Measurements from ENCODE around the gene MYL10.

MYL10 gene

GRCh38 chr7:101629171-101629570 is at the start of gene MYL10:
TSS of gene MYL10 (minus strand) at chr7:101629296. CDS start at chr7:101629118, 178 bp downstream.
- DNase-seq = no peak

DNA sequence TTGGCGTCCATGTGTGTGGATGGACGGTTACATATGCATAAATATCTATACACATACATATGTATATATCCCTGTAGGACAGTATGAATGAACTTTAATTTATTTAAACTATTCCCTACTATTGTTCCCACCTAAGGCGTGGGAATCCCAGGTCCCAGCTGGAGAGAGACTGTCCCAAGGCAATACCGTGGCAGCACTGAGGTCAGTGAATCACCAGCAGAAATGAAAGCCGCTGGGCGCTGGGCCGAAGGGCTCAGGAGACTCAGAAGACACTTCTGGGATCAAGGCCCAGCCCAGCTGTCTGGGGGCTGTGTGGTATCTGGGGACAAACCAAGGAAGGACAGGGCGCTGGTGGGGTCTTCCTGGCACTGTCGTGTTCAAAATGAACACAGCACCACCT is 49.6 kb upstream of the MYL10 start:
- no peak for DNase-seq

DNA sequence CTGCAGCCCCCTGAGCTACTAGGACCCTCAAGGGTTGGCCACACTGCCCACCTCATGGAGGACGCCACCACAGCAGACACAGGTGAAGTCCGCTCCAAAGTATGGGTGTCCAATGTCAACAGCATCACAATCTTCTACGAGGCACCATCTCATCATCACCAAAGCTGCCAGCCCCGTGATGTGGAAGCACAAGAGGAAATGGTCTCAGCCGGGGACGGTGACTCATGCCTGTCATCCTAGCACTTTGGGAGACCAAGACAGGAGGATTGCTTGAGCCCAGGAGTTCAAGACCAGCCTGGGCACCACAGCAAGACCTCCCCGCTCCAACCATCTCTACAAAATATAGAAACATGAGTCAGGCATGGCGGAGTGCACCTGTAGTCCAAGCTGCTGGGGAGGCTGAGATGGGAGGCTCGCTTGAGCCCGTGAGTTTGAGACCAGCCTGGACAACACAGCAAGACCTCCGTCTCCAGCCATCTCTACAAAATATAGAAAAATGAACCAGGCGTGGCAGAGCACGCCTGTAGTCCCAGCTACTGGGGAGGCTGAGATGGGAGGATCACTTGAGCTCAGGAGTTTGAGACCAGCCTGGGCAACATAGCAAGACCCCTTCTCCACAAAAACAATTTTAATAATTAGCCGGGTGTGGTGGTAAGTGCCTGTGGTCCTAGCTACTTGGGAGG is 48.8 kb upstream of the MYL10 start:
- no peak for DNase-seq

DNA sequence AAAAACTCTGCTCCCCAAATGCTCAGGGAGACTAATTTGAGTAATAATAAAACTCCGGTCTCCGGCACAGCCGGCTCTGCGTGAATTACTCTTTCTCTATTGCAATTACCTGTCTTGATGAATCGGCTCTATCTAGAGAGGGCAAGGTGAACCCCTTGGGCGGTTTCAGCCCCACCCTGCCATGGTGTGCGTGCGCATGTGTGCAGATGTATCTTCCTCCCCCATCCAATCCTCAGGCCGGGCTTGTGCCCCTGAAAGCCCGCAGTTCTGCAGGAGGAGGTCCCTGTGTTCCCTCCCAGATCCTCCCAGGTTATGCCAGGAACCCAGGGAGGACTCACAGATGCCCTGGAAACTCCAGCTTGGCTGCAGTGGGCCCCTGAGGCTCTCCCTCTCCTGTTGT is 48.3 kb upstream of the MYL10 start:
- DNase-seq = no peak

DNA sequence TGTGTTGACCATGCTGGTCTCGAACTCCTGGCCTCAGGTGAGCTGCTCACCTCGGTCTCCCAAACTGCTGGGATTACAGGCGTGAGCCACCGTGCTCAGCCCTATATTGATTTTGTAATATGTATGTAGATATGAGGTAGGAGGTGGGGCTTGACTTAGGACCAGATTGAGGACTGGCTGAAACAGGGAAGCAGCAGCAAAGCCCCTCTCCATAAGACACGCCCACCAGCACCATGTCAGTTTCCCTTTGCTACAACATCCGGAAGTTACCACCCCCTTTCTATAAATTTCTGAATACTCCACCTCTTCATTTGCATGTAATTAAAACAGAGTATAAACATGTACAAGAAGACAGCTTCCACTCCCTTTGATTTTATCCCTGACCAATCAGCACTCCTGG is 47.9 kb upstream of the MYL10 start:
- no peak for DNase-seq

DNA sequence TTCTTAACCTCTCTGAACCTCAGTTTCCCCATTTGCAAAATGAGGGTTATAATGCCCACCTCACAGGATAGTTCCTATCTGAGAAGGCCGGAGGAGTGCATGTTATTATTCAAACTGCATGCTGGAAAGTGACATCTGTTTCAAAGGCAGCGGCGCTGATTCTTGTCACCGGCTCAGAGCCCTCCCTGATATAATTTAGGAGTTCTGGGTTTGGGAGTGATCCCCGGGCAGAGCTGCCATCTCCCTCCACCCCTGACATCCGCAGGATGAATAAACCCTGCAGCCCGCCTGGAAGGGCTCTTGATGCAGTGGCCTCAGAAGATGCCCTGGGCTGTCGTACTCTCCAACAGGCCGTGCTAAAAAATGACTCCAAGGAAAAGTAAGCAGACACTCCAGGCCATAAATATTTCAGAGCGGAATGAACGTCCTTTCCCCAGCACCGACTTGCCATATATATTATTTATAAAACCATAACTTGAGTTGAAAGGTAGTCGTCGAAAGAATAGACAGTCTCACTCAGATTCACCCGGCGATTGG is 47.0 kb upstream of the MYL10 start:
- DNase-seq = no peak

- DNase-seq = no peak
Measured at GRCh38 chr7:101674439-101674838, 45.3 kb upstream of the MYL10 start.

GRCh38 chr7:101673951-101674350 is 44.9 kb upstream of the MYL10 start:
- no peak for DNase-seq

GRCh38 chr7:101673315-101673714 is 44.2 kb upstream of the MYL10 start:
- no peak for DNase-seq

GRCh38 chr7:101671371-101672356 is 42.6 kb upstream of the MYL10 start:
- DNase-seq = no peak

DNA sequence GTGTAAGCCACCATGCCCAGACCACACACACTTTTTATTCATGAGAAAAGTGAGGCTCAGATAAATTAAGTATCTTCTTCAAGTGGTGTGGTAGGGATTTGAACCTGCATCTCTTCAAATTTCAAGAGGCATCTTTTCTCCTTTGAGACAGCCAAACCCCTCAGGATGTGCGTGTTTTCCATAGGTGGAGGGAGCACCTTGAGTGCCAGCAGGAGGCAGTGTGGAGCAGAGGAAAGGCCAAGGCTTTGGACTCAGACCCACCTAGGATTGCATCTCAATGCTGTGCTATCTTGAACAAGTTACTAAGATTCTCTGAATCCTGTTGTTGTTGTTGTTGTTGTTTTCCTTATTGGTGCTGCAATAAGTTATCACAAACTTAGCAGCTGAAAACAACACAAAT is 40.2 kb upstream of the MYL10 start:
- DNase-seq = no peak

DNA sequence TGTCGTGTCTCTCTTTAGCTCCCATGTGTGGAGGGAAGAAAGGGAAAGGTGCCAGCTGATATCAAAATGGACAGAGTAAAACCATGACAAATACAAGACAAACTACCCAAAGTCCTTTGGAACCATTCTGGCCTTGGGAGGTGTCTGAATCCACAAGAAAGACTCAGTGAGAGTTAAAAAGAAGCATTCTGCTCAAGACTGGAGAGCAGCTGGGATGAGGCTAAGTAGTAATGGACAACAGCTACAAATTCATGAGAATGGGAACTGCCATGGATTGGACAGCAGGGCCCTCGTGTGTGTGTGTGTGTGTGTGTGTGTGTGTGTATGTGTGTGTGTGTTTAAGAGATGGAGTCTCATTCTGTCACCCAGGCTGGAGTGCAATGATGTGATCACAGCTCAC is 39.6 kb upstream of the MYL10 start:
- no peak for DNase-seq

DNA sequence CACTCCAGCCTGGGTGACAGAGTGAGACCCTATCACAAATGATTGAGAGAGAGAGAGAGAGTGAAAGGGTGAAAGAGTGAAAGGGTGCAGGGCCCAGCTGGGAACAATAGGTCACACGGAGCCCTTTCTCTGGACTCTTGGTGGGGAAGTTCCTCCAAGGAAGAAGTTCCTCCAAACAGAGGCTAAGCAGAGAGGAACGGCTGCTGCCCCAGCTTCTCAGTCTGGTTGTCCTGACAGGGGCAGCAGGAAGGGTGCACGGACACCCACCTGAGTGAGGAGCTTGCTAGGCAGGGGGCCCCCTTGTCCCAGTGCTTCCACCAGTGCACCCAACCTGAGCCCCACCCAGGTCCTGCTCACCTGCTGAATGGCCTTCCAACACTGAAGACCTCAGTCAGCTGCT is 38.8 kb upstream of the MYL10 start:
- no peak for DNase-seq

DNA sequence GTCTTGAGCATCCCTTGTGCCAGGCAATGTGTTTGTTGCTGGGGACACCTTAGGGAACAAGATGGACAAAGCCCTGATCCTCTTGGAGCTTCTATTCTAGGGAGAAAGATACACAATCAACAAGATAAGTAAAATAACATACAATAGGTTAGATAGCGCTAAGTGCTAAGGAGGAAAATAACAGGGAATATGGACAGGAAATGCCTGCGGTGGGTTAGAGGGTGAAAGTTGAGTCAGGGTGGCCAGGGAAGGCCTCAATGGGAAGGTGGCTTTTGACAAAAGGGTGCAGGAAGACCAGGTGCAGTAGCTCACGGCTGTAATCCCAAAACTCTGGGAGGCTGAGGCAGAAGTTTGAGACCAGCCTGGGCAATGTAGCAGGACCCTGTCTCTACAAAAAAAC is 38.3 kb upstream of the MYL10 start:
- DNase-seq = no peak

DNA sequence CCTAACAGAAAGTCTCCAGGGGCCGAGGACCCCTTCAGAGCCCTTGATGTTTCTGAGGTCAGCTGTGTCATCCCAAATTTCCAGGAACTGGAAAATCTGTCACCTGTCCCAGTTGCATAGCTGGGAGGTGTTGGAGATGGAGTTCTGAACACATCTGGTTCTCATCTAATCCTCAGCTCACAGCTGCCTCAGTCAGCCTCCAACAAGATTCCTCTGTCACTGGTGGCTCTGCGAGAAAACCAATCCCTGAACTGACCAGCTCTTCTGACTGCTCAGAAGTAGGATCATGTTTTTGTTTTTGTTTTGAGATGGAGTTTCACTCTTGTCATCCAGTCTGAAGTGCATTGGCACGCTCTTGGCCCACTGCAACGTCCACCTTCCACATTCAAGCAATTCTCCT is 37.6 kb upstream of the MYL10 start:
- DNase-seq = no peak

DNA sequence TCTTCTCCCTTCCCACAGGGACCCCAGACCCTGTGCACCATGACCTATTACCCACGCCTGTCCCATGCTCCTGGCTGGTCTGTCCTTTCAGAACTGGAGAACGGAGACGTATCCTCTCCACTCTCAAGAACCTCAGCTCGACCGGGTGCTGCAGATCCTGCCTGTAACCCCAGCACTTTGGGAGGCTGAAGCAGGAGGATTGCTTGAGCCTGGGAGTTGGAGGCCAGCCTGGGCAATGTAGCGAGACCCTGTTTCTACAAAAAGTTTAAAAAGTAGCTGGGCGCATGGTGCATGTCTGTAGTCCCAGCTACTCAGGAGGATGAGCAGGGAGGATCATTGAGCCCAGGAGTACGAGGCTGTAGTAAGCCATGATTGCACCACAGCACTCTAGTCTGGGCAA is 37.2 kb upstream of the MYL10 start:
- no peak for DNase-seq

DNA sequence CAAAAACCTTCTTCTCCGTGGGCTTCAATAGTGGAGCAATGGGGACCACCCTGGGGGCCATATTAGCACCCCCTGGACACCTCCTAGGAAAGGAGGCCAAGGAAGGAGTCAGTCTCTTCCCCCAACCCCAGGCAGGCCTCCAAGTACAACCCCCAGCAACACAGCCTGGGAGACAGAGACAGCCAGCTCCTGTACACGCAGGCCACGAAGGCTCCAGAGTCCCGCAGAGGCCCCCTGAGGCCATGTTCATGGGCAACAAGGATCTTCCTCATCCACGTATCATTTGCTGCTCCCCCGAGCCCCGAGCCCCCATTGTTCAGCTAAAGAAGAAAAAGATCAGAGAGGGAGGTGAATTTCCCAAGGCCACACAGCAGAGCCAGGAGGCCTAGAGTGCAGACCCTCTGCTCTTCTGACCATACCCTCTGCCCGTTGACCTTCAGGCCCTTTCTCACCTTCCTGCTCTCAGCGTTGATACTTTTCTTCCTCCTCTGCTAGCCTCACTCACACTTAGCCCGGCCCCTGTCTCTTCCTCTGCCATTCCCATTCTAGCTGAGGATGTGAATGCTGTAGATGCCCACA is 35.9 kb upstream of the MYL10 start:
- DNase-seq = no peak

- DNase-seq = no peak
Measured at GRCh38 chr7:101664436-101664835, 35.3 kb upstream of the MYL10 start.

- DNase-seq = no peak
Measured at GRCh38 chr7:101663747-101664146, 34.7 kb upstream of the MYL10 start.

- DNase-seq = no peak
Measured at GRCh38 chr7:101662447-101662998, 33.4 kb upstream of the MYL10 start.

GRCh38 chr7:101659706-101660105 is 30.6 kb upstream of the MYL10 start:
- DNase-seq = no peak

GRCh38 chr7:101657171-101657570 is 28.1 kb upstream of the MYL10 start:
- no peak for DNase-seq

DNA sequence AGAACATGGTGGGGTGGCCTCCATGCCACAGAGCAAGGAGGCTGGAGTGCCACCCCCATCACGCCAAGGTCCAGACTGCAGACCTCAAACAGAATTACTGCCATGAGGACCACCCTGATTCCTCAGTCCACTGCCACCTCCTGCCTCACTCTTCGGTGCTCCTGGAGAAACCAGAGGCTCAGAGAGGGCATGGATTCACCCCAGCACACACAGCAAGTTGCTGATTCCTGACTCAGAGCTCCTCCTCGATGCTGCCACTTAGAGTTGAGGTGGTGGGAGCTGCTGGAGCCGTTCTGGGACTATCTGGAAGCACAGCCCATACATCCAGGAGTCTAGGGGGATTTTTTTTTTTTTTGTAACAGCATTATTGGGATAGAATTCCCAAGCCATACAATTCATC is 22.0 kb upstream of the MYL10 start:
- DNase-seq = no peak
